Measurements from ENCODE around the gene BLOC1S4.
A peak's percentile ranks its signal among the peaks of the same experiment; 100 is the strongest.

The BLOC1S4 gene

GRCh38 chr4:6701371-6701770 is 14.6 kb upstream of the BLOC1S4 start:
- H3K9me3 Mint-ChIP-seq, result no peaks in the 10 kb centered on the region
- H3K4me3 Mint-ChIP-seq, result no peak overlapping the region
- peaks cover 68% of the 10 kb centered on the region for H3K4me1 Mint-ChIP-seq
- no peak overlapping the region for H3K27ac Mint-ChIP-seq
- no peak for ATAC-seq
- no peak for DNase-seq (ENCODE audit: low spot score in 2 of 2)
- H3K36me3 Mint-ChIP-seq, result peaks cover 42% of the 10 kb centered on the region

GRCh38 chr4:6702761-6703160 is 13.2 kb upstream of the BLOC1S4 start:
- Mint-ChIP-seq H3K4me3 (no peak overlapping the region), H3K9me3 (no peaks in the 10 kb centered on the region), H3K4me1 (peaks cover 72% of the 10 kb centered on the region), H3K36me3 (peaks cover 56% of the 10 kb centered on the region), H3K27ac (no peak overlapping the region)
- DNase-seq (ENCODE audit: low spot score in 2 of 2) (no peak), ATAC-seq (no peak)

GRCh38 chr4:6703786-6704185 is 12.2 kb upstream of the BLOC1S4 start:
- Mint-ChIP-seq H3K4me1 (peaks cover 74% of the 10 kb centered on the region), H3K36me3 (peaks cover 67% of the 10 kb centered on the region), H3K4me3 (peak overlapping the region; percentile 19), H3K27ac (peak overlapping the region; percentile 87), H3K9me3 (no peaks in the 10 kb centered on the region)
- no peak for DNase-seq (ENCODE audit: low spot score in 2 of 2)
- peak; percentile 78 for ATAC-seq

GRCh38 chr4:6705646-6706045 is 10.3 kb upstream of the BLOC1S4 start:
- H3K27ac Mint-ChIP-seq, result peak overlapping the region; percentile 99
- H3K36me3 Mint-ChIP-seq, result peaks cover 67% of the 10 kb centered on the region
- H3K4me1 Mint-ChIP-seq, result peaks cover 73% of the 10 kb centered on the region
- ATAC-seq (no peak), DNase-seq (ENCODE audit: low spot score in 2 of 2) (no peak)
- H3K9me3 Mint-ChIP-seq, result no peaks in the 10 kb centered on the region
- peak overlapping the region; percentile 100 for H3K4me3 Mint-ChIP-seq

GRCh38 chr4:6706173-6706572 is 9.8 kb upstream of the BLOC1S4 start:
- Mint-ChIP-seq H3K27ac (peak overlapping the region; percentile 99), H3K36me3 (peaks cover 62% of the 10 kb centered on the region), H3K4me3 (peak overlapping the region; percentile 100), H3K9me3 (no peaks in the 10 kb centered on the region), H3K4me1 (peaks cover 77% of the 10 kb centered on the region)
- no peak for DNase-seq (ENCODE audit: low spot score in 2 of 2)
- ATAC-seq, result no peak

GRCh38 chr4:6709230-6710114 is 6.5 kb upstream of the BLOC1S4 start, which contains the start of gene MRFAP1L1:
MRFAP1L1 (minus strand) TSS chr4:6709865; CDS start chr4:6709629, 236 bp downstream.
- Mint-ChIP-seq H3K9me3 (no peaks in the 10 kb centered on the region), H3K4me3 (peak within 1 kb of the TSS; percentile 100), H3K27ac (peak within 1 kb of the TSS; percentile 99), H3K36me3 (peaks cover 37% of the 10 kb centered on the region), H3K4me1 (peaks cover 62% of the 10 kb centered on the region)
- peak; percentile 86 for ATAC-seq
- DNase-seq (ENCODE audit: low spot score in 2 of 2), result peak; percentile 93 to 97

- ATAC-seq (no peak), DNase-seq (ENCODE audit: low spot score in 2 of 2) (no peak)
- peak overlapping the region; percentile 99 for H3K27ac Mint-ChIP-seq
- peaks cover 37% of the 10 kb centered on the region for H3K36me3 Mint-ChIP-seq
- H3K4me1 Mint-ChIP-seq, result peaks cover 54% of the 10 kb centered on the region
- H3K4me3 Mint-ChIP-seq, result peak overlapping the region; percentile 100
- H3K9me3 Mint-ChIP-seq, result no peaks in the 10 kb centered on the region
These were observed 5.7 kb upstream of the BLOC1S4 start for GRCh38 chr4:6710282-6710681.

GRCh38 chr4:6710996-6711395 is 5.0 kb upstream of the BLOC1S4 start:
- DNase-seq (ENCODE audit: low spot score in 2 of 2), result no peak
- H3K4me3 Mint-ChIP-seq, result no peak overlapping the region
- no peaks in the 10 kb centered on the region for H3K9me3 Mint-ChIP-seq
- H3K4me1 Mint-ChIP-seq, result peaks cover 53% of the 10 kb centered on the region
- peaks cover 42% of the 10 kb centered on the region for H3K36me3 Mint-ChIP-seq
- no peak for ATAC-seq
- H3K27ac Mint-ChIP-seq, result no peak overlapping the region

GRCh38 chr4:6714954-6715353 is 1.0 kb upstream of the BLOC1S4 start:
- H3K9me3 Mint-ChIP-seq, result no peaks in the 10 kb centered on the region
- no peak overlapping the region for H3K27ac Mint-ChIP-seq
- no peak overlapping the region for H3K4me3 Mint-ChIP-seq
- DNase-seq (ENCODE audit: low spot score in 2 of 2), result no peak
- peaks cover 40% of the 10 kb centered on the region for H3K36me3 Mint-ChIP-seq
- ATAC-seq, result no peak
- peaks cover 27% of the 10 kb centered on the region for H3K4me1 Mint-ChIP-seq

GRCh38 chr4:6715704-6716017 is 313 bp upstream of the BLOC1S4 start:
- H3K9me3 Mint-ChIP-seq, result no peaks in the 10 kb centered on the region
- ATAC-seq, result no peak
- peaks cover 28% of the 10 kb centered on the region for H3K4me1 Mint-ChIP-seq
- H3K4me3 Mint-ChIP-seq, result peak overlapping the region; percentile 89
- peaks cover 40% of the 10 kb centered on the region for H3K36me3 Mint-ChIP-seq
- no peak for DNase-seq (ENCODE audit: low spot score in 2 of 2)
- peak overlapping the region; percentile 98 for H3K27ac Mint-ChIP-seq

GRCh38 chr4:6716958-6717655 is 1.1 kb downstream of the BLOC1S4 start:
- Mint-ChIP-seq H3K27ac (peak overlapping the region; percentile 98), H3K36me3 (peaks cover 40% of the 10 kb centered on the region), H3K9me3 (no peaks in the 10 kb centered on the region), H3K4me1 (peaks cover 29% of the 10 kb centered on the region), H3K4me3 (peak overlapping the region; percentile 89)
- ATAC-seq, result no peak
- DNase-seq (ENCODE audit: low spot score in 2 of 2), result no peak

- DNase-seq (ENCODE audit: low spot score in 2 of 2) (no peak), ATAC-seq (no peak)
- H3K36me3 Mint-ChIP-seq, result peaks cover 40% of the 10 kb centered on the region
- peaks cover 29% of the 10 kb centered on the region for H3K4me1 Mint-ChIP-seq
- no peaks in the 10 kb centered on the region for H3K9me3 Mint-ChIP-seq
- no peak overlapping the region for H3K4me3 Mint-ChIP-seq
- H3K27ac Mint-ChIP-seq, result no peak overlapping the region
These were observed 3.1 kb downstream of the BLOC1S4 start for GRCh38 chr4:6718932-6719610.

GRCh38 chr4:6719611-6720179 is 3.7 kb downstream of the BLOC1S4 start:
- Mint-ChIP-seq H3K27ac (peak overlapping the region; percentile 87), H3K36me3 (peaks cover 40% of the 10 kb centered on the region), H3K4me3 (peak overlapping the region; percentile 47), H3K9me3 (no peaks in the 10 kb centered on the region), H3K4me1 (peaks cover 29% of the 10 kb centered on the region)
- ATAC-seq (no peak), DNase-seq (ENCODE audit: low spot score in 2 of 2) (no peak)

- Mint-ChIP-seq H3K4me1 (peaks cover 29% of the 10 kb centered on the region), H3K27ac (peak overlapping the region; percentile 87), H3K9me3 (no peaks in the 10 kb centered on the region), H3K4me3 (peak overlapping the region; percentile 47), H3K36me3 (peaks cover 40% of the 10 kb centered on the region)
- peak; percentile 56 for ATAC-seq
- DNase-seq (ENCODE audit: low spot score in 2 of 2), result peak; percentile 88 to 92
These were observed 4.3 kb downstream of the BLOC1S4 start for GRCh38 chr4:6720202-6720699.

- no peaks in the 10 kb centered on the region for H3K9me3 Mint-ChIP-seq
- peaks cover 23% of the 10 kb centered on the region for H3K4me1 Mint-ChIP-seq
- H3K36me3 Mint-ChIP-seq, result peaks cover 33% of the 10 kb centered on the region
- peak overlapping the region; percentile 87 for H3K27ac Mint-ChIP-seq
- DNase-seq (ENCODE audit: low spot score in 2 of 2) (no peak), ATAC-seq (no peak)
- no peak overlapping the region for H3K4me3 Mint-ChIP-seq
These were observed 5.1 kb downstream of the BLOC1S4 start for GRCh38 chr4:6721121-6721520.

Measured in stimulated activated effector memory CD8-positive, alpha-beta T cell treated with anti-CD3 and anti-CD28 coated beads, Interleukin-12 subunit alpha, Interleukin-12 subunit beta, amount 100 ng/mL, for 72 hours (primary cell).